Mucosa of stomach (tissue), 1 donor: Measurements from ENCODE around the gene ALG9.

Source experiments
- H3K27me3 ChIP-seq: one replicate; pipeline ENCODE4 v1.7.0; 2013; ENCODE audit warnings: mild to moderate bottlenecking, low read length; ENCODE audit not compliant: control insufficient read depth, insufficient read depth
- H3K36me3 ChIP-seq: one replicate; pipeline ENCODE4 v1.7.0; 2013; ENCODE audit warnings: low read length; ENCODE audit not compliant: control insufficient read depth, insufficient read depth
- H3K4me1 ChIP-seq: one replicate; pipeline ENCODE4 v1.7.0; 2013; ENCODE audit warnings: mild to moderate bottlenecking, low read length; ENCODE audit not compliant: control insufficient read depth, insufficient read depth
- H3K4me3 ChIP-seq: one replicate; pipeline ENCODE4 v1.7.0; 2013; ENCODE audit warnings: low read length
- H3K9ac ChIP-seq: one replicate; pipeline ENCODE4 v1.7.0; 2013; ENCODE audit warnings: mild to moderate bottlenecking, low read length, moderate library complexity
- H3K9me3 ChIP-seq: one replicate; pipeline ENCODE4 v1.7.0; 2013; ENCODE audit warnings: mild to moderate bottlenecking, low read length, moderate library complexity; ENCODE audit not compliant: control insufficient read depth
- donor health status: Pancreatic carcinoma.

The ALG9 gene

DNA sequence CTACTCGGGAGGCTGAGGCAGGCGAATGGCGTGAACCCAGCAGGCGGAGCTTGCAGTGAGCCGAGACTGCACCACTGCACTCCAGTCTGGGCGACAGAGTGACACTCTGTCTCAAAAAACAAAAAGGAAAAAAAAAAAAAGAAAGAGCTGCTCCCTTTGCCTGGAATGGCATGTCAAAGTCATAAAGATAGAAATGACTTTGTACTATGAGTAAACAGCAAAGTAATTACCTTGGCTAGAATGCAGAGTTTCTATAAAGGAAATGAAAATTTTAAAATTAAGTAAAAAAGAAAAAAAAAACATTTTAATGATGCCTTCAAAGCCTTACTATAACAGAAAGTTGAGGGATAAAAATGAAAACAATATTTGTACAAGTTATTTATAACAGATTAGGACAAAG is 115.3 kb downstream of the ALG9 start:
- Histone ChIP-seq H3K9me3 (no peaks in the 10 kb centered on the region), H3K27me3 (no peaks in the 10 kb centered on the region), H3K4me3 (no peak overlapping the region), H3K9ac (no peak overlapping the region), H3K36me3 (no peaks in the 10 kb centered on the region), H3K4me1 (peaks cover 9% of the 10 kb centered on the region)

DNA sequence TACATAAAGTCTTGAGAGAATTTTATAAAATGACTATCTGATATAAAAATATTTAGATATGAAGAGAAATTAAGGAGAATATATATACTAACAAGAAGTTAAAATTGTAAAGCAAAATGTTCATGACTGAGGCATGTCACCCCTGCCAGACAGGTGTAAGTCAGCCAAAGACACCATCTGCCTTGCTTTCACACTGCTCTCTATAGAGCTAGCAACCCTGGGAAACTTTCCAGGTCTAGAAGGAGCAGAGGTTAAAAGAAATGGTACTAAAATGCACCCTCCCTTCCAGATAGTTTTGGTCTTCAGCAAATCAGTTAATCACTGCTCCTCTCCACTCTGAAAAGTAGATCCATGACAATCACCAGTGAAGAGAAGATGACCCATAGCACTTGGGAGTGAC is 121.7 kb downstream of the ALG9 start:
- Histone ChIP-seq H3K4me3 (no peak overlapping the region), H3K36me3 (peaks cover 7% of the 10 kb centered on the region), H3K9ac (no peak overlapping the region), H3K9me3 (no peaks in the 10 kb centered on the region), H3K4me1 (no peaks in the 10 kb centered on the region), H3K27me3 (no peaks in the 10 kb centered on the region)

DNA sequence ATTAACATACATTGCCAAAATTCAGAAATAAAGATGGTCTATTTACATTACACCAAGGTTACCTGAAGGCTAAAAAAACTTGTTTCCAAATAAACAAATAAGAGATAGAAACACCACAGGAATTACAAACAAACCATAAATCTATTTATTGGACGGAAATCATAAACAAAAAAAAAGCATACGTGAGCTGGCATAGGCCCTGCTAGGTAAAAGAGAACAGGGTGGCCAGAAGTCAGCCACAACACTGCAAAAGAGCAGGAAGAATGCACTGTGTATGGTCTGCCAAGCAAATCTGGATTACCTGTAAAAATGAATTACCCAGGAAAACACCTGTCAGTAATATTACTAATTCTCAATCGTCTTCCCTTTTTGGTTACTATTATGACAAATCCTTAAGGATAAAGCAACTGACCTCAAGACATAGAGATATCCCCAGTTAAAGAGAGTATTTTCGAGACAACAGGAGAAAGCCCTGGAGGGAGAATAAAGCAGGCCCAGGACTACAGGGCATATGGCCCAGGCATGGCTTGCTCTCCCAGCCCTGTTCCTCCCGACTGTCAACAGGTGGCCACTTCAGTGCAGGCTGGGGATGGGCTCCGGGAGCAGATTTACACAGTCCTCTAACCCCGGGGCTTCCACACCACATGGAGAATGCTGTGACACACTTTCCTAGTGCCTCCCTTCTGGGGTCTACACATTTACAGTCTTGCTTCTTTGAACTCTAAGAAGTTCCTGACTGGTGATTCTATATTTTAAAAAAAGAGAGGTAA is 123.2 kb downstream of the ALG9 start:
- no peaks in the 10 kb centered on the region for H3K4me1 ChIP-seq
- H3K36me3 ChIP-seq = peaks cover 13% of the 10 kb centered on the region
- H3K9me3 ChIP-seq = no peaks in the 10 kb centered on the region
- no peak overlapping the region for H3K4me3 ChIP-seq
- no peak overlapping the region for H3K9ac ChIP-seq
- no peaks in the 10 kb centered on the region for H3K27me3 ChIP-seq

DNA sequence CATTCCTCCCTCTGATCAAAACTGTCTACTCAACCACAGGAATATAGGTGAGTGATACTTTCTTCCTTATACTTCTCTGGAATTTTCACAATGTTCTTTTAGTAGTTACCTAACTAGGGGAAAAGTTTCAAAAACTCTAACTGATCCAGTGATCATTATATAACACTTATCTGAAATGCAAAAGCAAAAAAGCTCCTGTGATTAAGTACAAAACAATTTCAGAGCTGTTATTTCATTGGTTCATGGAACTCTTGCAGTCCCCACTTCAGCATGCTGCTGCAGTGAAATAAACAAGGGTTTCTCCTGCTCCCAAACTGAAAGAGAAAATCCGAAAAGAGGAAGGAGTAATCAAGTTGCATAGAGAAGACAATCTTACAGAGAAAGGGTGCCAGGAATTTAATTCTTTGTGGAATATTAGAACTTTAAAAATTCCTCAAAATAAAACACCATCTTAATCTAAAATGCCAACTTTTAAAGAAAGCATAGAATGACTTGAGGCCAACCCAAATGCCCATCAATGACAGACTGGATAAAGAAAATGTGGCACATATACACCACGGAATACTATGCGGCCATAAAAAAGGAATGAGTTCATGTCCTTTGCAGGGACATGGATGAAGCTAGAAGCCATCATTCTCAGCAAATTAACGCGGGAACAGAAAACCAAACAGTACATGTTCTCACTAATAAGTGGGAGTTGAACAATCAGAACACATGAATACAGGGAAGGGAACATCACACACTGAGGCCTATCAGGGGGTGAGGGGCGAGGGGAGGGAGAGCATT is 125.5 kb downstream of the ALG9 start:
- Histone ChIP-seq H3K27me3 (no peaks in the 10 kb centered on the region), H3K4me1 (no peaks in the 10 kb centered on the region), H3K9ac (no peak overlapping the region), H3K36me3 (peaks cover 13% of the 10 kb centered on the region), H3K9me3 (no peaks in the 10 kb centered on the region), H3K4me3 (no peak overlapping the region)

DNA sequence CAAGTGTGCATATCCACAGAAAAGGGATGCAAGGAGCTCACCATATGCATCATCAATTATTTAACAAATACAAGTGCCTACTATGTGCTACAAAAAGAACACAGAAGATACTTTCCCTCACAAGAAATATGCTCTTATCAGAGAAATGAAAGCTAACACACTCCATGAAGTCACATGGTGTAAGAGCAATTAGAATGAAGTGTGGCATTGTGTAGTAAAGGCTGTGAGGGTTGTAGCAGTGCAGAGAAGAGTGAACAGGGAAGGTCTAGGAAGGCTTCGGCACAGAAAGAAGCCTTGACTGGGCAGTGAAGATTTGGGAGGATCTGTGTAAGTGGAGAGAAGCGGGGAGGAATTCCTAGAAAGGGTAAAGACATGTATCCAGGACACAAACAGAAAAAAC is 127.7 kb downstream of the ALG9 start:
- Histone ChIP-seq H3K4me1 (no peaks in the 10 kb centered on the region), H3K9me3 (no peaks in the 10 kb centered on the region), H3K36me3 (peaks cover 7% of the 10 kb centered on the region), H3K4me3 (no peak overlapping the region), H3K9ac (no peak overlapping the region), H3K27me3 (no peaks in the 10 kb centered on the region)

DNA sequence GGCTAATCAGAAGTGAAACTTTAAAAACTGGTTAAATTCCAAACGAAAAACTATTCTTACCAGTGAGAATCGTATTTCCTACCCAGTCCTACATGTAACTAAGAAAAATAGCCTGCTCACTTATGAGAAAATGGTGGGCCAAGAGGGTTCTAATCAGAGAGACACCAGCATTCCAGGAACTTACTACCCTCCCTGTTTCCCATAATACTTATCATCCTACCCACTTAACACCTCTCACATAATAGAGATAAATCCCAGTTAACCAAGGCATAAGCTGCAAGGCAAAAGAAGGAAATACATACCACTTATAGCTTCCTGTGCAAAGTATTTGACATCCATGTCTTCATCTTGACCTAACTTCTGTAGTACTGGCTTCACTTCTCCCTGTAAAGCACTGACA is 129.6 kb downstream of the ALG9 start:
- H3K4me1 ChIP-seq = peaks cover 5% of the 10 kb centered on the region
- H3K9me3 ChIP-seq = no peaks in the 10 kb centered on the region
- H3K27me3 ChIP-seq = no peaks in the 10 kb centered on the region
- no peak overlapping the region for H3K4me3 ChIP-seq
- H3K36me3 ChIP-seq = peaks cover 7% of the 10 kb centered on the region
- H3K9ac ChIP-seq = no peak overlapping the region

DNA sequence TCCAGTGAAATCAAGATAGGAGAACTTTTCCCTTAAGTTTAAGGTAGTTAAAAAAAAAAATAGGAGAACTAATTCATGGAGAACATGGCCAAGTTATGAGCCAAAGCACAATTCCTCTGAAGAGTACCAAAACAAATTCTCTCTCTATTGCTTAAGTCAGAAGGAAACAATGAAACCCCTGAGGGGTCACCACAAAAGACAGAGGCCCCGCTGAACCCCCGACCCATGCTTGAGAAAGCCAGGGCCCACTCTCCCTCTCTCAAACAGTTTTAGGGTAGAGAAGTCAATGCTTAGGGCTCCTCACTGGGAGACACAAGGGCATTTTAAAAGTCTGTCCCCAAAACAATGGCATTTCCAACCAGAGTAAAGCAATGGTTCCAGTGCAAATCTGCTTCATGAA is 132.1 kb downstream of the ALG9 start:
- no peak overlapping the region for H3K4me3 ChIP-seq
- no peaks in the 10 kb centered on the region for H3K9me3 ChIP-seq
- no peak overlapping the region for H3K9ac ChIP-seq
- peaks cover 3% of the 10 kb centered on the region for H3K36me3 ChIP-seq
- peaks cover 23% of the 10 kb centered on the region for H3K4me1 ChIP-seq
- no peaks in the 10 kb centered on the region for H3K27me3 ChIP-seq

DNA sequence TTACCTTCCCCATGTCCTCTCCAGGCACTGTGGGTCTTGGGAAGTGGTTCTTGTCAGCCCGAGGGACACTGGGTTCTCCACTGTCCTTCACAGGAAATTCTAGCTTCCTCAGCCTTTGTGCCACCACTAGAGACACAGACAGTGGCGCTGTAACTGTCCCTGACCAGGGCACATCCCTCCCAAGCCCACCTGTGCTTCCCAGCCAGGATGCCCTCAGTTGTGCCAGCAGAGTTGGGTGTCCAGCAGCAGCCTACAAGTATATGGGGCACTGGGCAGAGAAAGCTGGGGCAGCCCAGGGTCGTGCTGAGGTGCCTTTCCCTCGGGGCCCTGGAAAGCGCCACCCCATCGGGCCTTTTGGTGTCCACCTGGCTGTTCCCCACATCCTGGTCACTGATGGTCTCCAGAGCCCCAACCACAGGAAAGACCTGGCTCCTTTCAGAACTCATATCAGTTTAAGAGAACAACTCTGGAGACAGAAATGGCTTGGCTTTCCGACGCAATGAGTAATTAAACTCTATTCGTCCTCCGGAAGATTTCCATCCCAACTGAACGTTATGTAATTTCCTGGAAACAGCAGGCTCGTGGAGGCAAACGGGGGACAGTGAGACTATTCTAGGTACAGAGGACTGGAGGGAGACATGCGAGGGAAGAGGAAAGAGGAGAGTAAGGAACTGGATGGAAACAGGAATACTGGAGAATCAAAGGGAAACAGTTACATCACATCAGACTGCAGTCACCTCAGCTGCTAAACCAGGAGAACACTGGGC is 133.8 kb downstream of the ALG9 start:
- H3K27me3 ChIP-seq = no peaks in the 10 kb centered on the region
- no peaks in the 10 kb centered on the region for H3K36me3 ChIP-seq
- H3K9ac ChIP-seq = peak overlapping the region; percentile 10
- H3K4me3 ChIP-seq = no peak overlapping the region
- H3K4me1 ChIP-seq = peaks cover 32% of the 10 kb centered on the region
- no peaks in the 10 kb centered on the region for H3K9me3 ChIP-seq

DNA sequence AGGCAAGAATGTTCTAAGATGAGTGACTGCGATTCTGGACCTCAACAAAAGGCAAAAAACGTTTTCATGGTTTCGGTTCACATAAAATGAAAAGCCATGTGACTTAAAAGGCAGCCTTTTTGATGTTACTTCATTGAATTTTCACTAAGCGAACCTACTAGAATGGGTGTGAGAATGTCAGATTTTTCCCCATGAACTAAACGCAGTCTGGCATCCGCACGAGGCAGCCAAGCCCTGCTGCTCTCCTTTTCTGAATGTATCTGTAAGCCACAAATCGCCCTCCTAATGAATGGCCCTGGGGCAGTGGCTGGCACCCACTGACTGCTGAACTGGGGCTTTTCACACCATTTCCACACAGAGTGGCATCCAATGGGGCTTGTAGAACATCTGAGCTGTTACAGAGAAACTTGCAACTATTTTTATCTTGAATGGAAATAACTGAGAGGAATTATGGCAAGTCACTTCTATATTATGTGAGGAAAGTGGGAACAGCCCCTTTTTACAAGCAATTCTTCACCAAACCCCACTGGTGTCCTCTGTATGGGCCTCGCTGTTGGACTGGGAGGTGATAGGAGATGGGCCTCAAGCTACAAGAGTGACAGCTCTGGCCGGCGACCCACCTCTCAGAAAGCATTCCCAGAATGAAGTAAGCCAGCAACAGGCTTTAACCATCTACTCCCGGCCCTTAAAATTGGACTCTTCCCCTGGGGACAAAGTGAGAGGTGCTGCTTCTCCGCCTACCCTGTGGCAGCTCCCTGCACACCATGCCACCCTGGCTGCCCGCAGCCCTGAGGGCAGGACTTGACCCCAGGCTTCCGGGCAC is 134.5 kb downstream of the ALG9 start:
- H3K4me1 ChIP-seq = peaks cover 36% of the 10 kb centered on the region
- H3K36me3 ChIP-seq = no peaks in the 10 kb centered on the region
- H3K27me3 ChIP-seq = no peaks in the 10 kb centered on the region
- H3K9me3 ChIP-seq = no peaks in the 10 kb centered on the region
- peak overlapping the region; percentile 24 for H3K9ac ChIP-seq
- H3K4me3 ChIP-seq = no peak overlapping the region
